OCI-LY3 (cell line): ENCODE results near the gene LUM.

Experiments
- H2AFZ ChIP-seq: fragments of 200-600, 300-600 bp; shearing (Covaris generic); 2 replicates; pipeline ENCODE4 v1.6.0; 2014; ENCODE audit warnings: antibody characterized with exemption, low read depth, low read length
- H3K27ac ChIP-seq: fragments of 200-600, 300-600 bp; sonication (generic); 2 replicates; pipeline ENCODE4 v1.5.1; 2014; ENCODE audit warnings: mild to moderate bottlenecking, low read length, moderate library complexity, mixed read lengths
- H3K27me3 ChIP-seq: fragments of 200-600, 300-600 bp; sonication (generic); 2 replicates; pipeline ENCODE4 v1.6.1; 2014; ENCODE audit warnings: low read depth, low read length, mixed read lengths
- H3K36me3 ChIP-seq: fragments of 200-600, 300-600 bp; sonication (generic); replicated peaks from 2 replicates; pipeline ENCODE3; 2014; ENCODE audit warnings: low read depth, low read length, mixed read lengths
- H3K4me1 ChIP-seq: fragments of 300-600, 200-600 bp; sonication (generic); 2 replicates; pipeline ENCODE4 v1.6.1; 2014; ENCODE audit warnings: low read length, mixed read lengths
- H3K4me2 ChIP-seq: fragments of 200-600, 300-600 bp; sonication (generic); 2 replicates; pipeline ENCODE4 v1.6.1; 2014; ENCODE audit warnings: low read length, mixed read lengths
- H3K4me3 ChIP-seq: fragments of 300-600, 200-600 bp; sonication (generic); 2 replicates; pipeline ENCODE4 v1.5.1; 2014; ENCODE audit warnings: antibody characterized with exemption, mild to moderate bottlenecking, low read length, moderate library complexity
- H3K79me2 ChIP-seq: fragments of 300-600, 200-600 bp; shearing (Covaris generic); 2 replicates; pipeline ENCODE4 v1.6.1; 2014; ENCODE audit warnings: mild to moderate bottlenecking, low read length, mixed read lengths
- H3K9ac ChIP-seq: fragments of 300-600, 200-600 bp; shearing (Covaris generic); 2 replicates; pipeline ENCODE4 v1.6.0; 2014; ENCODE audit warnings: mild to moderate bottlenecking, low read length, moderate library complexity
- H3K9me3 ChIP-seq: fragments of 200-600, 300-600 bp; shearing (Covaris generic); 2 replicates; pipeline ENCODE4 v1.6.1; 2014; ENCODE audit warnings: low read length, mixed read lengths; ENCODE audit not compliant: insufficient read depth
- H4K20me1 ChIP-seq: fragments of 200-600, 300-600 bp; sonication (generic); 2 replicates; pipeline ENCODE4 v1.6.1; 2016; ENCODE audit warnings: low read length, mixed read lengths; ENCODE audit not compliant: insufficient read depth
- CTCF ChIP-seq: fragments of 200-600, 300-600 bp; sonication (generic); IDR thresholded peaks from 2 replicates; pipeline ENCODE4 v1.5.1; 2014; ENCODE audit warnings: antibody characterized with exemption, low read length, low read depth
- EZH2phosphoT487 ChIP-seq: fragments of 200-600 bp; shearing (Covaris generic); IDR thresholded peaks from 2 replicates; pipeline ENCODE4 v1.6.1; 2018; ENCODE audit warnings: antibody characterized with exemption, mixed run types, low read depth

The LUM gene

GRCh38 chr12:91100906-91101305 is 10.4 kb downstream of the LUM start:
- H3K27ac ChIP-seq = no peak overlapping the region

DNA sequence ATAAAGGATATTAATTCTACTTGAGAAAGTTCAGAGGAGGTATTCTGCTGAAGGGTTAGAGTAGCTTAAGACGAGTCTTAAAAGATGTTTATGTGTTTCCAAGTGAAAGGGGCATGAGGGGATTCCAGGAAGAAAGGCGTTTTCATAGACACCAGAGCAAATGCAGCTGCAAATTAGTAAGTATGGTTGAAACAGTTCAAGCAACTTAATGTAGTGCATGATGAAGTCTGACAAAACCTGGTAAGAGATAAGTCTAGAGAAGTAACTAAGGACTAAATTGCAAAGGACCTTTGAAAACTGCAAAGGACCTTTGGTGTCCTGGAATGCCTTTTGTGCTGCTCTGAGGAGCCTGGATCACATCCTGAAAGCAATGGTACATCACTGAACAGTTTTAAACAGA is 11.5 kb downstream of the LUM start:
- Histone ChIP-seq H3K4me2 (no peak overlapping the region), H3K4me1 (peaks cover 5% of the 10 kb centered on the region; the same call in 1 of the 2 replicates), H3K4me3 (no peak overlapping the region), H2AFZ (no peak overlapping the region), H3K27me3 (no peaks in the 10 kb centered on the region), H3K27ac (no peak overlapping the region), H3K79me2 (no peaks in the 10 kb centered on the region), H3K9ac (no peak overlapping the region), H4K20me1 (no peaks in the 10 kb centered on the region), H3K9me3 (no peaks in the 10 kb centered on the region), H3K36me3 (no peaks in the 10 kb centered on the region)
- TF ChIP-seq CTCF = no peak
- no peak for TF ChIP-seq EZH2phosphoT487

More at GRCh38 chr12:91100906-91101305, 10.4 kb downstream of the LUM start:
- Histone ChIP-seq H3K4me1 (peaks cover 5% of the 10 kb centered on the region; the same call in 1 of the 2 replicates), H3K4me2 (no peak overlapping the region), H3K9me3 (no peaks in the 10 kb centered on the region), H3K9ac (no peak overlapping the region), H3K27me3 (no peaks in the 10 kb centered on the region), H3K79me2 (no peaks in the 10 kb centered on the region), H3K36me3 (no peaks in the 10 kb centered on the region), H4K20me1 (no peaks in the 10 kb centered on the region), H3K4me3 (no peak overlapping the region), H2AFZ (no peak overlapping the region)
- no peak for TF ChIP-seq CTCF
- TF ChIP-seq EZH2phosphoT487 = no peak

- no peaks in the 10 kb centered on the region for H3K9me3 ChIP-seq
- TF ChIP-seq CTCF (no peak), EZH2phosphoT487 (no peak)
- H3K4me1 ChIP-seq = peaks cover 5% of the 10 kb centered on the region; the same call in 1 of the 2 replicates
- H3K4me3 ChIP-seq = no peak overlapping the region
- no peaks in the 10 kb centered on the region for H4K20me1 ChIP-seq
- no peaks in the 10 kb centered on the region for H3K27me3 ChIP-seq
- no peaks in the 10 kb centered on the region for H3K36me3 ChIP-seq
- no peak overlapping the region for H2AFZ ChIP-seq
- no peak overlapping the region for H3K4me2 ChIP-seq
- no peaks in the 10 kb centered on the region for H3K79me2 ChIP-seq
- H3K27ac ChIP-seq = no peak overlapping the region
- H3K9ac ChIP-seq = no peak overlapping the region
Observed at GRCh38 chr12:91099341-91099740, 12.0 kb downstream of the LUM start.

- Histone ChIP-seq H3K36me3 (no peaks in the 10 kb centered on the region), H3K9me3 (no peaks in the 10 kb centered on the region), H3K27ac (no peak overlapping the region), H2AFZ (no peak overlapping the region), H3K4me2 (no peak overlapping the region), H3K9ac (no peak overlapping the region), H3K27me3 (no peaks in the 10 kb centered on the region), H4K20me1 (no peaks in the 10 kb centered on the region), H3K4me1 (peaks cover 9% of the 10 kb centered on the region; the same call in 1 of the 2 replicates), H3K4me3 (no peak overlapping the region), H3K79me2 (no peaks in the 10 kb centered on the region)
- TF ChIP-seq EZH2phosphoT487 (no peak), CTCF (no peak)
Observed at GRCh38 chr12:91098941-91099340, 12.4 kb downstream of the LUM start.
